ENCODE measurements around the gene STOML1.

DNA sequence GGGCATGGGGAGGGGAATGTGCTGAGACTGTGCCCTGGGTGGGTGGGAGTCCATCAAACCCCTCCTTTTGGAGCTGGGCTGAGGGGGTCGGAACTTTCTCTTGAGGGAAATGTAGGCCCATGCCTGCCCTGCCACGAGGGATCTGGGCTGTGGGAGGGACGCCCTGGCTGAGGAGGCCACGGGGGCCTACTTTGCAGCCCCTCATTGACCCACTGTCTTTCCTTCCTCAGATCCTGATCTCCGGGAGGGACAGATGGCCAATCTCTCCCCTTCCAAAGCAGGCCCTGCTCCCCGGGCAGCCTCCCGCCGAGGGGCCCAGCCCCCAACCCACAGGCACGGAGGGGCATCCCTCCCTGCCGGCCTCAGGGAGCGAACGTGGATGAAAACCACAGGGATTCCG, 40.5 kb downstream of the STOML1 start:
- TF ChIP-seq, protein P1, sequence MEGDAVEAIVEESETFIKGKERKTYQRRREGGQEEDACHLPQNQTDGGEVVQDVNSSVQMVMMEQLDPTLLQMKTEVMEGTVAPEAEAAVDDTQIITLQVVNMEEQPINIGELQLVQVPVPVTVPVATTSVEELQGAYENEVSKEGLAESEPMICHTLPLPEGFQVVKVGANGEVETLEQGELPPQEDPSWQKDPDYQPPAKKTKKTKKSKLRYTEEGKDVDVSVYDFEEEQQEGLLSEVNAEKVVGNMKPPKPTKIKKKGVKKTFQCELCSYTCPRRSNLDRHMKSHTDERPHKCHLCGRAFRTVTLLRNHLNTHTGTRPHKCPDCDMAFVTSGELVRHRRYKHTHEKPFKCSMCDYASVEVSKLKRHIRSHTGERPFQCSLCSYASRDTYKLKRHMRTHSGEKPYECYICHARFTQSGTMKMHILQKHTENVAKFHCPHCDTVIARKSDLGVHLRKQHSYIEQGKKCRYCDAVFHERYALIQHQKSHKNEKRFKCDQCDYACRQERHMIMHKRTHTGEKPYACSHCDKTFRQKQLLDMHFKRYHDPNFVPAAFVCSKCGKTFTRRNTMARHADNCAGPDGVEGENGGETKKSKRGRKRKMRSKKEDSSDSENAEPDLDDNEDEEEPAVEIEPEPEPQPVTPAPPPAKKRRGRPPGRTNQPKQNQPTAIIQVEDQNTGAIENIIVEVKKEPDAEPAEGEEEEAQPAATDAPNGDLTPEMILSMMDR (IDR thresholded peaks at IDR 0.05; ENCODE audit: low read length): no peak
- no peak for TF ChIP-seq EZH2 (IDR thresholded peaks at IDR 0.05; ENCODE audit: borderline replicate concordance, low read length)
